H9 (cell line): ENCODE measurements around the gene SLITRK2. TPM values are rescaled to one million over a fixed set of nuclear protein-coding genes. Genes with fewer than 3 reads are reported as not detected.

Experiments
- DNase-seq: peaks from one replicate; pipeline ENCODE4 v3.0.0-alpha.2; 2017
- H2AFZ ChIP-seq: one replicate; pipeline ENCODE4 v1.6.1; 2013; ENCODE audit warnings: mild to moderate bottlenecking, low read length, control low read depth, moderate library complexity
- H2AK5ac ChIP-seq: 2 replicates; pipeline ENCODE4 v1.6.1; 2013; ENCODE audit warnings: low read length, control low read depth, mixed read lengths; ENCODE audit not compliant: insufficient read length
- H2BK120ac ChIP-seq: one replicate; pipeline ENCODE4 v1.6.1; 2013; ENCODE audit warnings: low read depth, mild to moderate bottlenecking, low read length, control low read depth, inconsistent platforms; ENCODE audit not compliant: poor library complexity, severe bottlenecking
- H2BK12ac ChIP-seq: 2 replicates; pipeline ENCODE4 v1.6.1; 2013; ENCODE audit warnings: low read length, control low read depth, mixed read lengths, low read depth; ENCODE audit not compliant: insufficient read length
- H2BK15ac ChIP-seq: 2 replicates; pipeline ENCODE4 v1.6.1; 2013; ENCODE audit warnings: low read depth, low read length, control low read depth
- H2BK20ac ChIP-seq: one replicate; pipeline ENCODE4 v1.6.1; 2013; ENCODE audit warnings: low read depth, mild to moderate bottlenecking, low read length, control low read depth, inconsistent platforms; ENCODE audit not compliant: poor library complexity, severe bottlenecking
- H2BK5ac ChIP-seq: 2 replicates; pipeline ENCODE4 v1.6.1; 2013; ENCODE audit warnings: low read length, control low read depth, mixed read lengths; ENCODE audit not compliant: insufficient read length
- H3K14ac ChIP-seq: 2 replicates; pipeline ENCODE4 v1.6.1; 2013; ENCODE audit warnings: low read length, control low read depth; ENCODE audit not compliant: insufficient read depth
- H3K18ac ChIP-seq: 2 replicates; pipeline ENCODE4 v1.6.1; 2013; ENCODE audit warnings: low read depth, mild to moderate bottlenecking, mixed read lengths, low read length, control low read depth; ENCODE audit not compliant: insufficient read length
- H3K23ac ChIP-seq: 2 replicates; pipeline ENCODE4 v1.6.1; 2013; ENCODE audit warnings: low read length, control low read depth, mixed read lengths, low read depth; ENCODE audit not compliant: insufficient read length
- H3K23me2 ChIP-seq: 2 replicates; pipeline ENCODE4 v1.6.1; 2013; ENCODE audit warnings: low read depth, mild to moderate bottlenecking, mixed read lengths, low read length, control low read depth; ENCODE audit not compliant: insufficient read length, poor library complexity, severe bottlenecking
- H3K27ac ChIP-seq: 2 replicates; pipeline ENCODE4 v1.5.1; 2013; ENCODE audit warnings: low read length, control low read depth, mixed read lengths, low read depth; ENCODE audit not compliant: insufficient read length
- H3K27me3 ChIP-seq: 2 replicates; pipeline ENCODE4 v1.6.1; 2013; ENCODE audit warnings: low read length, control low read depth, inconsistent platforms; ENCODE audit not compliant: insufficient read depth
- H3K4ac ChIP-seq: 2 replicates; pipeline ENCODE4 v1.6.1; 2013; ENCODE audit warnings: low read depth, mild to moderate bottlenecking, control low read depth, inconsistent platforms, low read length, moderate library complexity
- H3K4me1 ChIP-seq: 2 replicates; pipeline ENCODE4 v1.6.1; 2013; ENCODE audit warnings: low read length, control low read depth, inconsistent platforms; ENCODE audit not compliant: insufficient read depth
- H3K4me2 ChIP-seq: 2 replicates; pipeline ENCODE4 v1.6.1; 2013; ENCODE audit warnings: low read length, control low read depth, mixed read lengths; ENCODE audit not compliant: insufficient read length, insufficient read depth
- H3K56ac ChIP-seq: 2 replicates; pipeline ENCODE4 v1.6.1; 2013; ENCODE audit warnings: low read depth, mild to moderate bottlenecking, mixed read lengths, low read length, control low read depth; ENCODE audit not compliant: insufficient read length
- H3K79me1 ChIP-seq: 2 replicates; pipeline ENCODE4 v1.6.1; 2013; ENCODE audit warnings: low read depth, mild to moderate bottlenecking, moderate library complexity, low read length, control low read depth, inconsistent platforms; ENCODE audit not compliant: insufficient read depth, poor library complexity, severe bottlenecking
- H3K79me2 ChIP-seq: 2 replicates; pipeline ENCODE4 v1.6.1; 2013; ENCODE audit warnings: low read length, control low read depth, inconsistent platforms; ENCODE audit not compliant: insufficient read depth
- H3K9ac ChIP-seq: 2 replicates; pipeline ENCODE4 v1.6.1; 2013; ENCODE audit warnings: low read length, control low read depth, mixed read lengths; ENCODE audit not compliant: insufficient read length; ENCODE audit errors: extremely low read depth
- H3K9me3 ChIP-seq: one replicate; pipeline ENCODE4 v1.6.1; 2013; ENCODE audit warnings: low read depth, low read length, inconsistent platforms; ENCODE audit not compliant: control insufficient read depth
- H3T11ph ChIP-seq: one replicate; pipeline ENCODE4 v1.6.1; 2013; ENCODE audit warnings: mild to moderate bottlenecking, low read length, control low read depth, inconsistent platforms
- H4K20me1 ChIP-seq: one replicate; pipeline ENCODE4 v1.6.1; 2013; ENCODE audit not compliant: control insufficient read depth, insufficient read length, insufficient read depth
- H4K5ac ChIP-seq: 2 replicates; pipeline ENCODE4 v1.6.1; 2013; ENCODE audit warnings: low read depth, mild to moderate bottlenecking, mixed read lengths, low read length, control low read depth; ENCODE audit not compliant: insufficient read length
- H4K8ac ChIP-seq: replicated peaks from 2 replicates; pipeline ENCODE4 v1.6.1; 2013; ENCODE audit warnings: low read length, control low read depth, mixed read lengths, low read depth; ENCODE audit not compliant: insufficient read length
- H4K91ac ChIP-seq: 2 replicates; pipeline ENCODE4 v1.6.1; 2013; ENCODE audit warnings: low read depth, mild to moderate bottlenecking, moderate library complexity, mixed read lengths, low read length, control low read depth; ENCODE audit not compliant: insufficient read length
- H3K27ac Mint-ChIP-seq, 3 experiments: 2 replicates in 2 of 3; 3 replicates in 1 of 3; pipeline ENCODE4 v1.8.0; 2020 to 2021; ENCODE audit warnings: mixed read lengths in 3 of 3, mild to moderate bottlenecking in 1 of 3, moderate library complexity in 1 of 3
- H3K27me3 Mint-ChIP-seq: 2 replicates; pipeline ENCODE4 v1.8.0; 2021; ENCODE audit warnings: low read depth, mild to moderate bottlenecking, moderate library complexity, mixed read lengths
- H3K36me3 Mint-ChIP-seq, 3 experiments: 2 replicates in 2 of 3; 3 replicates in 1 of 3; pipeline ENCODE4 v1.8.0; 2020 to 2021; ENCODE audit warnings: low read depth in 3 of 3, mixed read lengths in 3 of 3; ENCODE audit not compliant: insufficient read depth in 1 of 3
- H3K4me1 Mint-ChIP-seq, 2 experiments: 2 replicates each; pipeline ENCODE4 v1.8.0; 2020; ENCODE audit warnings: mixed read lengths in 2 of 2
- H3K4me3 Mint-ChIP-seq, 2 experiments: 2 replicates in 1 of 2; 3 replicates in 1 of 2; pipeline ENCODE4 v1.8.0; 2020 to 2021; ENCODE audit warnings: mild to moderate bottlenecking in 2 of 2, mixed read lengths in 2 of 2, moderate library complexity in 1 of 2
- H3K9me3 Mint-ChIP-seq, 2 experiments: 2 replicates in 1 of 2; 3 replicates in 1 of 2; pipeline ENCODE4 v1.8.0; 2020; ENCODE audit warnings: mild to moderate bottlenecking in 2 of 2, mixed read lengths in 2 of 2, moderate library complexity in 1 of 2
- WGBS: extraction: QIAGEN DNeasy Blood & Tissue Kit; methylation state at CpG from one replicate; pipeline ENCODE4 v1.1.7; 2013; ENCODE audit warnings: missing lambda C conversion rate, low lambda C conversion rate, mixed read lengths; ENCODE audit not compliant: insufficient read length; ENCODE audit errors: extremely low coverage; 5-methylcytosine and 5-hydroxymethylcytosine counted together
- total RNA-seq: library from RNA; stranded (reverse); gene quantifications from 2 replicates; pipeline ENCODE4 v1.2.1, GENCODE V29; 2021
- TF ChIP-seq, protein P1 (sequence below): fragments of 200-600 bp; sonication (generic); conservative IDR thresholded peaks from 3 replicates; pipeline ENCODE4 v1.8.0; 2021; ENCODE audit warnings: antibody characterized with exemption, mild to moderate bottlenecking

The SLITRK2 gene
- total RNA-seq, 1 experiment from 2014 or later, result 0.09 TPM

DNA sequence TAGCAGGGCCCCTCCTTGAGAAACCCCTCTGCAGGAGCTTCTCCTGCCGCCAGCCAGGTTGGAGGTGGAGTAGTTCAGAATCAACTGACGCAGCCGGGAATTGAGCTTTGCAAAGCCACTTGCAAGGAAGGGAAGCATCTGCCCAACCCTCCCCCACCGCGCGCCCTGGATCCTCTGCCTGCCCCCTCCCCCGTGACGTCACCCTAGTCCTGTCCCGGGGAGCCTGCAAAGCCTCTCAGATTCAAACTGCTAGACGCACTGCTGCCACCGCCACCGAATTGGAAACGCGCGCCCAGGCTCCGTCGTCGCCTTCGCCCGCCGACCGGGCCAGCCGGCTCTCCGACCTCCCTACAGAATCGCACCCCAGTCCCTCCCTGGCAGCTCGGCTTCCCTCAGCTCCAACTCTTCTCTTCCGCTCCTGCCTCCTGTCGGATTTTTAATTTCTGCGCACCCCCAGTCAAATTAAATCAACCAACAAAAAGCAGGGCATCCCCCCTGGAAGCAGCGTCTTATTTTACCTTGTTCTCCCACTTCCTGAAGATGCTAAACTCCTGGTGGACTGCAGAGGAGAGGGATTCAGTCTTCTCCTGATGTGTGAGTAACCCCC, 3.8 kb downstream of the SLITRK2 start:
- TF ChIP-seq, protein P1, sequence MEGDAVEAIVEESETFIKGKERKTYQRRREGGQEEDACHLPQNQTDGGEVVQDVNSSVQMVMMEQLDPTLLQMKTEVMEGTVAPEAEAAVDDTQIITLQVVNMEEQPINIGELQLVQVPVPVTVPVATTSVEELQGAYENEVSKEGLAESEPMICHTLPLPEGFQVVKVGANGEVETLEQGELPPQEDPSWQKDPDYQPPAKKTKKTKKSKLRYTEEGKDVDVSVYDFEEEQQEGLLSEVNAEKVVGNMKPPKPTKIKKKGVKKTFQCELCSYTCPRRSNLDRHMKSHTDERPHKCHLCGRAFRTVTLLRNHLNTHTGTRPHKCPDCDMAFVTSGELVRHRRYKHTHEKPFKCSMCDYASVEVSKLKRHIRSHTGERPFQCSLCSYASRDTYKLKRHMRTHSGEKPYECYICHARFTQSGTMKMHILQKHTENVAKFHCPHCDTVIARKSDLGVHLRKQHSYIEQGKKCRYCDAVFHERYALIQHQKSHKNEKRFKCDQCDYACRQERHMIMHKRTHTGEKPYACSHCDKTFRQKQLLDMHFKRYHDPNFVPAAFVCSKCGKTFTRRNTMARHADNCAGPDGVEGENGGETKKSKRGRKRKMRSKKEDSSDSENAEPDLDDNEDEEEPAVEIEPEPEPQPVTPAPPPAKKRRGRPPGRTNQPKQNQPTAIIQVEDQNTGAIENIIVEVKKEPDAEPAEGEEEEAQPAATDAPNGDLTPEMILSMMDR, result no peak
- H3K27ac Mint-ChIP-seq, result no peak overlapping the region
- H3K9ac ChIP-seq, result no peak overlapping the region
- H3K23ac ChIP-seq, result no peak overlapping the region
- no peak overlapping the region for H2BK20ac ChIP-seq
- peak overlapping the region; percentile 61 to 86 for H3K4me3 Mint-ChIP-seq
- peaks cover 22% of the 10 kb centered on the region for H3K9me3 ChIP-seq
- peaks cover 15 to 20% of the 10 kb centered on the region in 2 experiments for H3K4me1 Mint-ChIP-seq
- peaks cover 4 to 6% (median 4%) of the 10 kb centered on the region in 3 experiments; a peak in 5 of 7 replicates for H3K36me3 Mint-ChIP-seq
- H3K4ac ChIP-seq, result no peak overlapping the region
- no peak overlapping the region for H3K56ac ChIP-seq
- no peak overlapping the region for H2BK12ac ChIP-seq
- H4K20me1 ChIP-seq, result no peaks in the 10 kb centered on the region
- no peak overlapping the region for H4K5ac ChIP-seq
- no peak overlapping the region for H2AFZ ChIP-seq
- no peak overlapping the region for H3K14ac ChIP-seq
- H3T11ph ChIP-seq, result no peak overlapping the region
- no peak overlapping the region for H4K91ac ChIP-seq
- H2BK120ac ChIP-seq, result no peak overlapping the region
- no peak overlapping the region for H3K27ac ChIP-seq
- H3K27me3 ChIP-seq, result peaks cover 54% of the 10 kb centered on the region
- no peak overlapping the region for H2BK5ac ChIP-seq
- peak; percentile 71 for DNase-seq
- H3K18ac ChIP-seq, result no peak overlapping the region
- H4K8ac ChIP-seq, result no peak overlapping the region
- peaks cover 70 to 74% of the 10 kb centered on the region in 2 experiments for H3K9me3 Mint-ChIP-seq
- H3K79me1 ChIP-seq, result no peaks in the 10 kb centered on the region
- no peak overlapping the region for H2BK15ac ChIP-seq
- WGBS, result no CpG with 5 or more reads among the region's 30 CpGs
- H3K23me2 ChIP-seq, result peaks cover 14% of the 10 kb centered on the region
- H3K4me2 ChIP-seq, result peak overlapping the region; percentile 58
- H3K27me3 Mint-ChIP-seq, result peaks cover 85% of the 10 kb centered on the region
- no peak overlapping the region for H2AK5ac ChIP-seq
- H3K4me1 ChIP-seq, result no peaks in the 10 kb centered on the region
- no peaks in the 10 kb centered on the region for H3K79me2 ChIP-seq
